SH-SY5Y (cell line): ENCODE data around the gene SCAF8.

Source experiments
- GATA2 ChIP-seq: IDR thresholded peaks from 2 replicates; pipeline ENCODE4 v1.6.1; 2011; ENCODE audit warnings: mild to moderate bottlenecking, low read depth, low read length
- GATA3 ChIP-seq: IDR thresholded peaks from 2 replicates; pipeline ENCODE4 v1.6.1; 2011; ENCODE audit warnings: low read depth, mild to moderate bottlenecking, low read length, moderate library complexity

DNA sequence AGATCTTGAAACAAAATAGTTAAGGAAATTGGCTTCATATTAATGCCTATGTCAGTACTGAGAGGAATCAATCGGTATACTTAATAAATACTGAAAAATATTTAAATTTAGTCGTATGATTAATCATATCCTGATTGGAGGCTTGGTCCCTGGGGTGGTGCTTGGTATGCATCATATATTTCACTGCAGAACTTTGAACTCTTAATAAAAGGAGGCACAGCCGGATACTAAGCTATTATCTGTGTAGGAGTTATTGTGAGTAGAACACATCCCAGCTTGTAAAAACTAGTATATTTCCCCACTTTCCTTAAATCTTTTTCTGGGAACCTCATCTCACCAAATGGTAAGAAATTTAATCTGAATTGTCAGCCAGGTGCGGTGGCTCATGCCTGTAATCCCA is 42.4 kb upstream of the SCAF8 start:
- TF ChIP-seq GATA2: no peak
- no peak for TF ChIP-seq GATA3
